Heart right ventricle (tissue), 16 donors: ENCODE results near the gene SON. TPM values are rescaled to one million over a fixed set of nuclear protein-coding genes. Genes with fewer than 3 reads are reported as not detected.

Source experiments
- ATAC-seq, 8 donors: fragments of 200-7000 bp; cut with Tn5 transposase; one replicate each; pipeline ENCODE4 v1.9.1; 2020; ENCODE audit warnings: mild to moderate bottlenecking in 8 of 8, moderate library complexity in 8 of 8, moderate number of reproducible peaks in 1 of 8
- DNase-seq, 2 donors: peaks; one replicate each; pipeline ENCODE4 v3.0.0-alpha.2; 2020
- H3K27ac ChIP-seq, 10 donors: fragments of 200-600 bp; sonication (generic) in 2 of 10; one replicate each; pipeline versions ENCODE4 v1.5.0 to v1.8.0; 2020 to 2022; ENCODE audit warnings: mild to moderate bottlenecking in 3 of 10
- H3K27me3 ChIP-seq, 7 donors: fragments of 200-600 bp; one replicate each; pipeline ENCODE4 v1.8.0; 2021 to 2022; ENCODE audit warnings: mild to moderate bottlenecking in 2 of 7
- H3K36me3 ChIP-seq, 9 donors: fragments of 200-600 bp; sonication (generic) in 1 of 9; one replicate each; pipeline versions ENCODE4 v1.5.0 to v1.8.0; 2020 to 2022; ENCODE audit warnings: mild to moderate bottlenecking in 2 of 9
- H3K4me1 ChIP-seq, 9 donors: fragments of 200-600 bp; sonication (generic) in 1 of 9; one replicate each; pipeline versions ENCODE4 v1.5.0 to v1.8.0; 2020 to 2022; ENCODE audit warnings: mild to moderate bottlenecking in 4 of 9
- H3K4me3 ChIP-seq, 10 donors: fragments of 200-600 bp; sonication (generic) in 2 of 10; one replicate each; pipeline versions ENCODE4 v1.5.0 to v1.8.0; 2020 to 2022; ENCODE audit warnings: mild to moderate bottlenecking in 7 of 10, moderate library complexity in 2 of 10
- H3K9me3 ChIP-seq, 11 donors: fragments of 200-600 bp in 10 of 11; sonication (generic) in 2 of 11; one replicate each; pipeline versions ENCODE4 v1.5.0 to v1.8.0; 2013 to 2022; ENCODE audit warnings: mild to moderate bottlenecking in 2 of 11, control low read depth in 1 of 11, moderate library complexity in 1 of 11
- WGBS, 2 donors: extraction: QIAGEN DNeasy Blood & Tissue Kit; methylation state at CpG; one replicate each; pipeline ENCODE4 v1.1.7; 2013; ENCODE audit warnings: inconsistent platforms in 1 of 2; 5-methylcytosine and 5-hydroxymethylcytosine counted together
- intact Hi-C, 10 donors: fragments of 100-400 bp; cut with DNase I; formaldehyde crosslinking; loops; one replicate each; pipeline versions ENCODE4 v1.11.1 to v1.14.2; 2022
- polyA plus RNA-seq, 2 donors: library from polyadenylated mRNA; stranded (reverse); fragments of 200-250 nt; gene quantifications; one replicate each; pipeline ENCODE4 v1.2.3, GENCODE V29; 2013
- total RNA-seq, 10 donors: library from RNA; stranded (reverse); fragmentation: NEBNext Ultra II Directional in 3 of 10; extraction: Animal tissue kit (Norgen Biotek cat#: 25700) in 3 of 10; gene quantifications; one replicate each; pipeline versions ENCODE4 v1.2.1 to v1.2.4, GENCODE V29; 2021 to 2023
- TF ChIP-seq, protein P1 (sequence below), 9 donors: fragments of 200-600 bp; sonication (generic) in 2 of 9; IDR thresholded peaks; one replicate each; pipeline versions ENCODE4 v1.5.0 to v1.8.0; 2021 to 2022; ENCODE audit warnings: antibody characterized with exemption in 9 of 9, mild to moderate bottlenecking in 5 of 9, moderate library complexity in 1 of 9
- donor health status: Arrhythmogenic right ventricular cardiomyopathy.
- donor health status: ischemic (EF 13 %, LVEDD 7.1; RV severe dilation, severe dysfunction).
- donor health status: healthy with polysubstance abuse.
- donor health status: DM: no; HTN: yes; CAD: no.
- donor health status: DM: no; HTN: no; CAD: no.
- donor health status: ischemic (EF 25% LVEDD 6.9; RV normal size, moderate dysfunction).
- donor health status: ischemic (EF 25% LVEDD 5.7; RV mildly dilated, moderate dysfunction).
- donor health status: healthy.
- donor health status: DM: yes; HTN: yes; CAD: no.
- donor health status: Ischemic cardiomyopathy.
- donor health status: ischemic (EF 35%, LVEDD 5.7; RV mildly dilated, moderate dysfunction).
- donor health status: nonischemic (EF 11% LVEDD 7.7; RV severe dilation, severe dysfunction).
- donor health status: DM: yes; HTN: yes; CAD: no.
- donor health status: PGD.
- donor health status: ischemic (EF 29% LVEDD 5.4; RV normal size, mild dysfunction).
- donor health status: nonischemic (EF 23%, LVEDD 6.1; RV moderate dilation, normal function).

SON gene
- total and polyA plus RNA-seq, 12 donors = 53.6 to 235 (median 156) TPM

DNA sequence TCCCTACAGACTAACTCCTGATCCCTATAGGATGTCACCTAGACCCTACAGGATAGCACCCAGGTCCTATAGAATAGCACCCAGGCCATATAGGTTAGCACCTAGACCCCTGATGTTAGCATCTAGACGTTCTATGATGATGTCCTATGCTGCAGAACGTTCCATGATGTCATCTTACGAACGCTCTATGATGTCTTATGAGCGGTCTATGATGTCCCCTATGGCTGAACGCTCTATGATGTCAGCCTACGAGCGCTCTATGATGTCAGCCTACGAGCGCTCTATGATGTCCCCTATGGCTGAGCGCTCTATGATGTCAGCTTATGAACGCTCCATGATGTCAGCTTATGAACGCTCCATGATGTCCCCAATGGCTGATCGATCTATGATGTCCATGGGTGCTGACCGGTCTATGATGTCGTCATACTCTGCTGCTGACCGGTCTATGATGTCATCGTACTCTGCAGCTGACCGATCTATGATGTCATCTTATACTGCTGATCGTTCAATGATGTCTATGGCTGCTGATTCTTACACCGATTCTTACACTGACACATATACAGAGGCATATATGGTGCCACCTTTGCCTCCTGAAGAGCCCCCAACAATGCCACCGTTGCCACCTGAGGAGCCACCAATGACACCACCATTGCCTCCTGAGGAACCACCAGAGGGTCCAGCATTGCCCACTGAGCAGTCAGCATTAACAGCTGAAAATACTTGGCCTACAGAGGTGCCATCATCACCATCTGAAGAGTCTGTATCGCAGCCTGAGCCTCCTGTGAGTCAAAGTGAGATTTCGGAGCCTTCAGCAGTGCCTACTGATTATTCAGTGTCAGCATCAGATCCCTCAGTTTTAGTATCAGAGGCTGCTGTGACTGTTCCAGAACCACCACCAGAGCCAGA, 9.5 kb downstream of the SON start:
- Histone ChIP-seq H3K27ac (no peak overlapping the region), H3K4me3 (no peak overlapping the region), H3K36me3 (peaks cover 14 to 100% (median 75%) of the 10 kb centered on the region in 9 donors), H3K4me1 (peaks cover 4 to 46% (median 21%) of the 10 kb centered on the region in 9 donors), H3K9me3 (no peaks in the 10 kb centered on the region), H3K27me3 (no peaks in the 10 kb centered on the region)
- ATAC-seq = peak in 6 of 8 donors; percentile 7 to 34 (median 26)
- intact Hi-C loops = no loop called here
- no peak for DNase-seq
- WGBS, 2 donors = 98 to 99% methylated on average over 24 of the region's 24 CpGs
- TF ChIP-seq, protein P1, sequence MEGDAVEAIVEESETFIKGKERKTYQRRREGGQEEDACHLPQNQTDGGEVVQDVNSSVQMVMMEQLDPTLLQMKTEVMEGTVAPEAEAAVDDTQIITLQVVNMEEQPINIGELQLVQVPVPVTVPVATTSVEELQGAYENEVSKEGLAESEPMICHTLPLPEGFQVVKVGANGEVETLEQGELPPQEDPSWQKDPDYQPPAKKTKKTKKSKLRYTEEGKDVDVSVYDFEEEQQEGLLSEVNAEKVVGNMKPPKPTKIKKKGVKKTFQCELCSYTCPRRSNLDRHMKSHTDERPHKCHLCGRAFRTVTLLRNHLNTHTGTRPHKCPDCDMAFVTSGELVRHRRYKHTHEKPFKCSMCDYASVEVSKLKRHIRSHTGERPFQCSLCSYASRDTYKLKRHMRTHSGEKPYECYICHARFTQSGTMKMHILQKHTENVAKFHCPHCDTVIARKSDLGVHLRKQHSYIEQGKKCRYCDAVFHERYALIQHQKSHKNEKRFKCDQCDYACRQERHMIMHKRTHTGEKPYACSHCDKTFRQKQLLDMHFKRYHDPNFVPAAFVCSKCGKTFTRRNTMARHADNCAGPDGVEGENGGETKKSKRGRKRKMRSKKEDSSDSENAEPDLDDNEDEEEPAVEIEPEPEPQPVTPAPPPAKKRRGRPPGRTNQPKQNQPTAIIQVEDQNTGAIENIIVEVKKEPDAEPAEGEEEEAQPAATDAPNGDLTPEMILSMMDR (IDR thresholded peaks at IDR 0.05) = no peak

DNA sequence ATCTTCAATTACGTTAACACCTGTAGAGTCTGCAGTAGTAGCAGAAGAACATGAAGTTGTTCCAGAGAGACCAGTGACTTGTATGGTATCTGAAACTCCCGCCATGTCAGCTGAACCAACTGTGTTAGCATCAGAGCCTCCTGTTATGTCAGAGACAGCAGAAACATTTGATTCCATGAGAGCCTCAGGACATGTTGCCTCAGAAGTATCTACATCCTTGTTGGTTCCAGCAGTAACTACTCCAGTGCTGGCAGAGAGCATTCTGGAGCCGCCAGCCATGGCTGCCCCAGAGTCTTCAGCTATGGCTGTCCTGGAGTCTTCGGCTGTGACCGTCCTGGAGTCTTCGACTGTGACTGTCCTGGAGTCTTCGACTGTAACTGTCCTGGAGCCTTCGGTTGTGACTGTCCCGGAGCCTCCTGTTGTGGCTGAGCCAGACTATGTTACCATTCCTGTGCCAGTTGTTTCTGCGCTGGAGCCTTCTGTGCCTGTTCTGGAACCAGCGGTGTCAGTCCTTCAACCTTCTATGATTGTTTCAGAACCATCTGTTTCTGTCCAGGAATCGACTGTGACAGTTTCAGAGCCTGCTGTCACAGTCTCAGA, 10.3 kb downstream of the SON start:
- Histone ChIP-seq H3K27ac (no peak overlapping the region), H3K4me3 (no peak overlapping the region), H3K36me3 (peaks cover 14 to 100% (median 76%) of the 10 kb centered on the region in 9 donors), H3K4me1 (peaks cover 4 to 47% (median 21%) of the 10 kb centered on the region in 9 donors), H3K27me3 (no peaks in the 10 kb centered on the region), H3K9me3 (no peaks in the 10 kb centered on the region)
- DNase-seq (no peak), ATAC-seq (no peak)
- intact Hi-C loops = no loop called here
- TF ChIP-seq, protein P1 (IDR thresholded peaks at IDR 0.05) = no peak
- 97% methylated on average over 12 of the region's 12 CpGs for WGBS, 2 donors

DNA sequence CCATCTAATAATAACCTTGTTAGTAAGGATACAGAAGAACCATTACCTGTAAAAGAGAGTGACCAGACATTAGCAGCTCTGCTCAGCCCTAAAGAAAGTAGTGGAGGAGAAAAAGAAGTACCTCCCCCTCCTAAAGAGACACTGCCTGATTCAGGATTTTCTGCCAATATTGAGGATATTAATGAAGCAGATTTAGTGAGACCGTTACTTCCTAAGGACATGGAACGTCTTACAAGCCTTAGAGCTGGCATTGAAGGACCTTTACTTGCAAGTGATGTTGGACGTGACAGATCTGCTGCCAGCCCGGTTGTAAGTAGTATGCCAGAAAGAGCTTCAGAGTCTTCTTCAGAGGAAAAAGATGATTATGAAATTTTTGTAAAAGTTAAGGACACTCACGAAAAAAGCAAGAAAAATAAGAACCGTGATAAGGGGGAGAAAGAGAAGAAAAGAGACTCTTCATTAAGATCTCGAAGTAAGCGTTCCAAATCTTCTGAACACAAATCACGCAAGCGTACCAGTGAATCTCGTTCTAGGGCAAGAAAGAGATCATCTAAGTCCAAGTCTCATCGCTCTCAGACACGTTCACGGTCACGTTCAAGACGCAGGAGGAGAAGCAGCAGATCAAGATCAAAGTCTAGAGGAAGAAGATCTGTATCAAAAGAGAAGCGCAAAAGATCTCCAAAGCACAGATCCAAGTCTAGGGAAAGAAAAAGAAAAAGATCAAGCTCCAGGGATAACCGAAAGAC, 11.6 kb downstream of the SON start:
- peaks cover 4 to 46% (median 18%) of the 10 kb centered on the region in 9 donors for H3K4me1 ChIP-seq
- no peak for ATAC-seq
- WGBS, 2 donors = 93 to 95% methylated on average over 18 of the region's 18 CpGs
- intact Hi-C loops = no loop called here
- H3K27me3 ChIP-seq = no peaks in the 10 kb centered on the region
- H3K27ac ChIP-seq = no peak overlapping the region
- TF ChIP-seq, protein P1 (IDR thresholded peaks at IDR 0.05) = no peak
- H3K36me3 ChIP-seq = peaks cover 14 to 100% (median 85%) of the 10 kb centered on the region in 9 donors
- no peak for DNase-seq
- H3K9me3 ChIP-seq = no peaks in the 10 kb centered on the region
- no peak overlapping the region for H3K4me3 ChIP-seq

DNA sequence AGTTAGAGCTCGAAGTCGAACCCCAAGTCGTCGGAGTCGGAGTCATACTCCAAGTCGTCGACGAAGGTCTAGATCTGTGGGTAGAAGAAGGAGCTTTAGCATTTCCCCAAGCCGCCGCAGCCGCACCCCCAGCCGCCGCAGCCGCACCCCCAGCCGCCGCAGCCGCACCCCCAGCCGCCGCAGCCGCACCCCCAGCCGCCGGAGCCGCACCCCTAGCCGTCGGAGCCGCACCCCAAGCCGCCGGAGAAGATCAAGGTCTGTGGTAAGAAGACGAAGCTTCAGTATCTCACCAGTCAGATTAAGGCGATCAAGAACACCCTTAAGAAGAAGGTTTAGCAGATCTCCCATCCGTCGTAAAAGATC, 12.1 kb downstream of the SON start:
- H3K4me3 ChIP-seq = no peak overlapping the region
- H3K36me3 ChIP-seq = peaks cover 14 to 100% (median 87%) of the 10 kb centered on the region in 9 donors
- no peaks in the 10 kb centered on the region for H3K27me3 ChIP-seq
- peaks cover 4 to 48% (median 17%) of the 10 kb centered on the region in 9 donors for H3K4me1 ChIP-seq
- intact Hi-C loops = no loop called here
- no peak overlapping the region for H3K27ac ChIP-seq
- H3K9me3 ChIP-seq = no peaks in the 10 kb centered on the region
- DNase-seq (no peak), ATAC-seq (no peak)
- WGBS, 2 donors = 97 to 99% methylated on average over 30 to 32 of the region's 32 CpGs
- TF ChIP-seq, protein P1 (IDR thresholded peaks at IDR 0.05) = no peak
